ENCODE data around the gene PHF10.
"Not testable (repeated sequence)": the region's sequence is repeated elsewhere in the genome, so short reads cannot be mapped to it uniquely, and the experiment has no call there.

PHF10 gene

DNA sequence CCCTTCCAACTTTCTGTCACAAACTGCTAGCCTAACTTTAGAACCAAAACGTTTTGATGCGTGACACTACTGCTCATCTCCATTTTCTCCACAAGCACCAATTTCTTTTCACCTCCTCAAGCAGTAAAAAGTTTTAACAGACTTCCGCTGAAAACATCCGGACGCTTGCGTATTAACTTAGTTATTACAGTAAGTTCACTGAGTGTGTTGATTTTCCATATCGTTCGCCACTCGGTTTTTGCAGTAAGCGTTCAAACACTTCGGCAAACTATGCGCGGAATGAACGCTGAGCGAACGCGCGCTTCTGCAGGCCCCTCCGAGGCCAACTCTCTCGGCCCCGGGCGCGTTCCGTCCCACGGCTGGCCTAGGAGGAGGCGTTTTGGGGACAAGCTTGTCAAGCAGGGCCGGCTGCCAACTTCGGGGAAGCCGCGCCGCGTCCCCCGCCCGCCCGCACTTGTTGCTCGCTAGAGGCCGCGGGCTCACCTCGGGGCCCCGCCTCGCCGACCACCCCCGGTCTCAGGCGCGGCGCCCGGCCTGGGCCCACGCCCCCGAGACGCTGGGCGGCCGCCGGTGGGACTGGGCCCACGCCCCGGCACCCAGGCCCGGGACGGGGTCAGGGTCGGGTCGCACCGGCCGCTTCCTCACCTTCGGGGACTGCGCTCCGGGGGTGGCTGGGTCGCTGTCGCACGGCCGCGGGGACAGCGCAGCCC is 945 bp downstream of the PHF10 start:
- peak; percentile 35 for DNase-seq (ENCODE audit: low read depth)

DNA sequence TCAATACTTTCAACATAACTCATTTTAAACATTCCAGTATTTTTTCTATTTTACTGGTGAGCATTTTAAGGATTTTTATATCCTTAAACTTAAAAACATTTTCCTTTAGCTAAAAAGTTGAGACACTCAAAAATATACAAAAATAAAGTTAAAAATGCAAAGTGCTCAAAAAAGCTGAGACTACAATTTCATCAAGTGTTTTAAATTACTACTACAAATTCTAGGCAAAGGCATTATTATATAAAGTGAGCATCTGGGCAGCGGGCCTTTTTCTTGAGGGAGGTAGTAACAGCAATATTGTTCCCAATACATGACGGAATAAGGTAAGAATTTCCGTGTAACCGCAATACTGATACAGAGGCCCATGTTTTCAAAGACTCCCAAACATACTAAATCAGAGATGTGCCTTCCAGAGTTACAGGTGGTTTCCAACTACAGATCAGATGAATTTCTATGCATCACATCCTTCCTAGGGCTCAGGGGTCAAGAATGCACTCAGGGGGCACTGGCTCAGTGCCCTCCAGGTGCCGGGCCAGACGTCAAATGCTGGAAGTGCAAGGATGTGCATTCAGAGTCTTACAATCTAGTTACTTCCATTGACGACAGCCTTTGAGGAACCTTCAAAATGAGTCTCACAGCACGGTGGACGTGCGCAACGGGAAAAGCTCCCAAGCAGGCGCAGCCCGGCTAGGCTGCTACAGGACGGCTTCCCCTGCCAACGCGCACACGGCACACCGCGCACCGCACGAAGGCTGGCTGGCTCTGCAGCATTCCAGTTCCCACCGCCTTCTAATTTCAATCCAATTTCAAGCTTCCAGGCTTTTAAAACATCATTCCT is 1.7 kb downstream of the PHF10 start:
- no peak for DNase-seq (ENCODE audit: low read depth)

DNA sequence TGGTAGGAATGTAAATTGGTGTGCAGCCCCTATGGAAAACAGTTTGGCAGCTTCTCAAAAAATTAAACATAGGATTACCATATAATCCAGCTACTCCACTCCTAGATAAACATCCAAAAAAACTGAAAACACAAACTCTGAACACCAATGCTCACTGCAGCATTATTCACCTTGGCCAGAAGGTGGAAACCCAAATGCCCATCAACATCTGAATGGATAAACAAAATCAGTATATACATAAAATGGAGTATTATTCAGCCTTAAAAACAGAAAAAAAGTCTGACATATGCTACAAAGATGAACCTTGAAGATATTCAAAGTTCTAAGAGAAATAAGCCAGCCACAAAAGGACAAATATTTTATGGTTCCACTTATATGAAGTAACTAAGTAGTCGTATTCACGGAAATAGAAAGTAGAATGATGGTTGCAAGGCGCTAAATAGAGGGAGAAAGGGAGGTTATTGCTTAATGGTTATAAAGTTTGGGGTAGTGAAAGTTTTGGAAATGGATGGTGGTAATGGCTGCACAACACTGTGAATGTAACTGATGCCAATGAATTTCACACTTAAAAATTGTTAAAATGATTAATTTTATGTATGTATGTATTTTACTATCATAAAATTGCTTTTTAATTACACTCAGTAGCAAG is 4.0 kb downstream of the PHF10 start:
- DNase-seq (ENCODE audit: low read depth) = no peak

DNA sequence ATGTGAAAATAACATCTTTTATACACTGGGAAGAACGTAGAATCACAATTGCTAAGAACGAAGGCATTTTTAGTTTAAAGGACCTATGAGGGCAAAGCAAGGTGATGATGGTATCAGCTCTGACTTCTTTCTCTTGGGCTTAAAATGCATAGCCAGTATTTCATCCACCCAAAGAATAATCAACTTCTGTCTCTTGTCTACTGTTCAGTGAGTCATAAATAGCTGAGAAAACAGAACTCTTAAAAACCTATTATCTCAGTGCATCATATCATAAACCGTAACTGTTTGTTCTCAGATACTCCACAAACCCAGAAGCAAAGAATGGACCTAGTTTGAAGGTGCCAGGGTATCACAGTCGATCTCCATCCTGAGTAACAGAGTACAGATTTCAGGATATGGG is 5.2 kb downstream of the PHF10 start:
- no peak for DNase-seq (ENCODE audit: low read depth)

DNA sequence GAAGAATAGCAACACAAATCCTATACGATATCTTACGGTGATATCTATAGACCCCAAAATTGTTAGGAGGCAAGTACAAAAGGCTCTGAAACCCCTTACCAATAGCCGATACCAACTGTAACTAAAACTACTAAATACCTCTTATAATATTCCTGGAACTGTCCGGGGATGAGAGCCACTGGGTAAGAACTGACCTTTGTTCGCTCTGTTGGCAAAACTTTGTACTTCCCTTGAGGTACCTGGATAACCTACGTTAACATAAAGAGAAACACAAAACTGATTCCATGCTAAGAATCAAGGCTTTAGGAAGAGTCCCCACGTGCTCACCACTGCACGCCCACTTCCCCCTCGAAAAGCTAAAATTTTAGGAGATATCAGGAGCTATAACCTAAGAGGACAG is 9.7 kb downstream of the PHF10 start:
- DNase-seq (ENCODE audit: low read depth) = no peak

DNA sequence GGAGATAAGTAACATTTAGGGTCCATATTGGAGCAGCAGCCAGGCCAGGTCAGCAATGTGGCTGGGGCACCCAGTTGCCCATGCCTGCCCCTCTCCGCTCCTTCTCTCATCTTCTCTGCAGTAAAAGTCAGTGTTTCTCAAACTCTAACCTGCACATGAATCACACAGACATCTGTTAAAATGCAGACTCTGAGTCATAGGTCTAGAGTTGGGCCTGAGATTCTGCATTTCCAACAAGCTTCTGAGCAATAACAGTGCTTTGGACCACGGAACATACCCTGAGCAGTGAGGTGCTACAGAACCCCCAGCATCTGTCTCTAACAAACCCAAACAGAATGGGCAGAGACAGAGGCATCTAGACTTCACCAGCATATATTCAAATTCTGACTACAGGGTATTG is 10.1 kb downstream of the PHF10 start:
- DNase-seq (ENCODE audit: low read depth) = no peak

DNA sequence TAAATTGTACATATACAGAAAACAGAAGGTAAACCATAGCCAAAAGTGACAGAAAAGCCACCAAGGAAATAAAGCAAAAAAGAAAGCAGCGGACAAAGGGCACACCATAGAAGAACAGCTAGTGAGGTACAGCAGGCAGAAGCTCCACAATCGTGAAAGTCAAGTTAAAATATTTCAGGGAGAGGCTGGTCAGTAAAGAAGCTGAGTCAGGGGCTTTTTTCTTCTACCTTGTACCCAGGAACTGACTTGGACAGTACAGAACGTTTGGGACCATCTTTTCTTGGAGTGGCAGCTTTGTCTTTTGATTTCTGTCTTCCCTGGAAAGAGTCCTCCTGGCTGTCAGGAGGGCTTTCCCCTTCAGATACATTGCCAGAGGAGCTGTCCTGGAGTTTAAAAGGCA is 14.3 kb downstream of the PHF10 start:
- no peak for DNase-seq (ENCODE audit: low read depth)

DNA sequence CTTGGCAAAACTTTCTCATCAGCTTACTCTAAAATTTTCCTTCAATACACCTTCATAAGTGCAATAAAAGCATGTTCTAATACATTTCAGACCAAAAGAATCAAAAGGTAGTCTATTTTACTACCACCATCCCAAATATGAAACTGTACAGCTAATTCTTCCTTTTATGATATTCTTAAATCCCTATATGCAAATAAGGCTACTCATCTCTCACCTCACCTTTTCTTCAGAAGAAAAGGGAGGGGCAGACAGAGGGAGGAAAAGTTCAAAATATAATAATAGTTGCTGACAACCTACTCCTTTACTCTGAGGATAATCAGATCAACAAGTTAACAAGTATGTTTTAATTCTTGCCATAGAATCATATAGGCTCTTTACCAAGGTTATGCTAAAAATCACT is 15.0 kb downstream of the PHF10 start:
- no peak for DNase-seq (ENCODE audit: low read depth)

DNA sequence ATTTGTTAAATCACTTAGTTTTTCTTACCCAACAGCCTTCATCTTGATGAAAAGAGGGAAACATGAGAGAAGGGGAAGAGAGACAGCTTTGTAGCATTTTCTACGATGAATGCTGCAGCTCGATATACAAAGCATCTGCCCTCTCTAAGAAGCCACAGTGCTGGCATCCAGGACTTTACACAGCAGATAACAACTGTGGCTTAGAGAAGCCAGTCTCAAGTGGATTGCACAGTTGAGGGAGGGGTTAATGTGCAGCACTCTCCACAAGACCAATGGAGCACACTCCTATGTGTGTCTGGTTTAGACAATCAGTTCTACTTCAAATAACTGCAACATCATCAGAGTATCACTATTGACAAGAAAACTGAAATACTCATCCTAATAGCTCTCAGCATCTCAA is 16.5 kb downstream of the PHF10 start:
- DNase-seq (ENCODE audit: low read depth) = no peak

DNA sequence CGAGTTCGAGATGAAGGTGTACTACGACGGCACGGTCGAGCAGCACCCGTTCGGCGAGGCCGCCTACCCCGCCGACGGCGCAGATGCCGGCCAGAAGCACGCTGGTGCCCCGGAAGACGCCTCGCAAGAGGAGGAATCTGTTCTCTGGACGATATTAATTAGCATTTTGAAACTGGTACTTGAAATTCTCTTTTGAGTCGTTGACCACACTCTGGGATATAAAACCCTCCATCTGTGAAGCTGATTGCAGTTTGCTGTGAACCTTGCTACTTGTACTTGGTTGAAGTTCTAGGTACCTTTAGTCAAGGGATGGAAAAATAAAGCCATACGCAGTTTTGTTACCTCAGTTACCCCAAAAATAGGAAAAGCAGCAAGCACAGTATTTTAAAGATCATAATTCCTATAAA is 21.5 kb downstream of the PHF10 start:
- DNase-seq (ENCODE audit: low read depth) = no peak

DNA sequence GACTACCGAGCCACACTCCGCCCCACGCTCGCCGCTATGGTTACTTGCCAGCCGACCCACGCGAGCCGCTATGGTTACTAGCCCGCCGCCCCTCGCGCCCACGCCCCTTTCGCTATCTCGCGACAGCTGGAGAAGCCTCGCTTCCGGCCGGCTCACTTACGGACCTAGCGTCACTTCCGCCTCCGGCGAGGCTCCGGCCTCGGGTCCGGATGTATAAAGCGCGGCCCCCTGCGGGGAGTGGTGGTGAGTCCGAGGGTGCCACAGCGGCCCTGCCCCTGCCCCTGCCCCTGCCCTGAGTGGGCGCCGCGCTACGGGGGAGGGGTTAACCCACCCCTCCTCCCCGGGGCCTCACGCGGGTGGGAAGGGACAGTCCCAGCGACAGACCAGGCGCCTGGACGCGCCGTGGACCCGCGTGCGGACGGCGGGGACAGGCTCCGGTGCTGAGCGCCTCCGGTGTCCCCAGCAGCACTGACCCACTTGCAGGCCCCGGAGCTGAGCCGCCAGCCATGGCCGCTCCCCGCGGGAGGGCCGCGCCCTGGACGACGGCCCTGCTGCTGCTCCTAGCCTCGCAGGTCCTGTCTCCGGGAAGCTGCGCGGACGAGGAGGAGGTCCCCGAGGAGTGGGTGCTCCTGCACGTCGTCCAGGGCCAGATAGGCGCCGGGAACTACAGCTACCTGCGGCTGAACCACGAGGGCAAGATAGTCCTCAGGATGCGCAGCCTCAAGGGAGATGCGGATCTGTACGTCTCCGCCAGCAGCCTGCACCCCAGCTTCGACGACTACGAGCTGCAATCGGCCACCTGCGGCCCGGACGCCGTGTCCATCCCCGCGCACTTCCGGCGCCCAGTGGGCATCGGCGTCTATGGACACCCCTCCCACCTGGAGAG is 22.1 kb downstream of the PHF10 start, which contains the start of the genes C6orf120 and WDR27:
C6orf120 (plus strand) TSS at position 173 of the 886 bp plus-strand sequence; CDS start at position 507, 334 bp downstream.
WDR27 (minus strand) TSS at position 76 of the 886 bp plus-strand sequence. CDS start 13,024 bp downstream, outside the sequence.
- DNase-seq (ENCODE audit: low read depth) = peak; percentile 97

DNA sequence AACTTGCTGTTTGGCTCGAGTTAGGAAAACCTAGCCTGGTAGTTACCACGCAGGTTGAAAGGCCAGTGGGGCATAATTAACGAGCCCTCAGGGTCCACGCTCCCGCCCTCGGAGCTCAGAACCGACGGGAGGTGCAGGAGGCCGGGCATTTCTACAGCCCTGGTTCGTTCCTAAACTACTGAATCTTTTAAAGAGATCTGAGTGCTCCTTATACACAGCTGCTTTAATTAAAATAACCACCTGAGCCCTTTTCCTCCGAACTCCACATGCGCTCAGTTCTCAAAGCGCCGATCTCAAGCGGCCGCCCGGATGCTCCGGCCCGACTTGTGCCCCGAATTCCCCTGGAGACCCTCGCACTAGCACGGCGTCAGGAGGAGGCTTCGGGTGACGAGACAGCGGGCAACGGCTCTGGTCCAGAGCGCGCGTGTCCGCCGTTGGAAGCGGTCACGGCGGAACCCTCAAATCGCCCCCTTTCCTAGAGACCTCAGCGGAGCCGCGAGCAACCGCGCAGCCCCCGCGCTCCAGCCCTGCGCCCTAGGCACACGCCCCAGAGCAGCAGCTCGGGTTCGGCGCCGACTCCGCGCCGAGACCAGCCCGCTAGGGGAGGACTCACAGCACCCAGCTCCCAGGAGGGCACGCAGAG is 22.9 kb downstream of the PHF10 start:
- DNase-seq (ENCODE audit: low read depth) = no peak

DNA sequence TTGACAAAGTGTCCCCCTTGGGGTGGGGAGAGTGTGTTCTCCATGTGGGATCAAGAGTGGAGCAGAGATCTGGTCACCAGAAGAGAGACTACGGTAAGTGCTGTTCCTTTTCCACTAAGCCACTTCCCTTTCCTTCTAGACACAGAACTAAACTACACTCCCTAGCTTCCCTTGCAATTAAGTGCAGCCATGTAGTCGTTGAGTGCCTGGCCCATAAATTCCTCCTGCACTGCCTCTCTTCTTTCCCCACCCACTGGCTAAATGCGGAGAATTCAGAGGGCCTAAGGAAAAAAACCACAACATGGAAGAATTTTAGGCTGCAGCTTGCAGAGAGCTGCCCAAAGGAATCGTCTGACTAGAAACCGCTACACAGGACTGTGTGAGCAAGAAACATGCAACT is 24.0 kb downstream of the PHF10 start:
- DNase-seq (ENCODE audit: low read depth) = no peak

DNA sequence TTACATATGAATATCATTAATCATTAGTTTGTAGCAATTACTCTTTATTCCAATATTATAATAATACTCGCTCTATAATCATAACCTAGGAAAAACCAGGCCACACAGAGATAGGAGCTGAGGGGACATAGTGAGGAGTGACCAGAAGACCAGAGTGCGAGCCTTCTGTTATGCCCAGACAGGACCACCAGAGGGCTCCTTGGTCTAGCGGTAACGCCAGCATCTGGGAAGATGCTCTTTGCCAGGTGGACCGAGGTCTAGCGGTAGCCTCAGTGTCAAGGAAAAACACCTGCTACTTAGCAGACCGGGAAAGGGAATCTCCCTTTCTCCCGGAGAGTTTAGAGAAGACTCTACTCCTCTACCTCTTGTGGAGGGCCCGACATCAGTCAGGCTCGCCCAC is 27.2 kb downstream of the PHF10 start:
- DNase-seq (ENCODE audit: low read depth) = not testable (repeated sequence)

DNA sequence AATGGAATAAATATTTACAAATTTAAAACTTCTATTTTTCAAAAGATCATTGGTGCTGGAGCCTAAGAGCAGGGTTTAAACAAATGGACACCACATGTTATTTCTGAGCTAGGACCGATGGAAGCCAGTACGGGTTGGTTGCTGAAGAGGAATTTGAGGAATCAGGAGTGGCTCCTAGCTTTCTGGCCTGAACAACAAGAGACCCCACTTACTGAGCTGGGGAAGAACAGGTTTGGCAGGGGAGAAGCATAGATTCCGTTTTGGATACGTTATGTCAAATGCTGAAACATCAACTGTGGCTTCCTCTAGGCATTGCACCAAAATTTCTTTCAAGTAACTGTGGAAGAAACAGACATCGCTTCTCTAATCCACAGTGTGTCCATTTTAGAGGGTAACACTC is 29.2 kb downstream of the PHF10 start:
- no peak for DNase-seq (ENCODE audit: low read depth)

DNA sequence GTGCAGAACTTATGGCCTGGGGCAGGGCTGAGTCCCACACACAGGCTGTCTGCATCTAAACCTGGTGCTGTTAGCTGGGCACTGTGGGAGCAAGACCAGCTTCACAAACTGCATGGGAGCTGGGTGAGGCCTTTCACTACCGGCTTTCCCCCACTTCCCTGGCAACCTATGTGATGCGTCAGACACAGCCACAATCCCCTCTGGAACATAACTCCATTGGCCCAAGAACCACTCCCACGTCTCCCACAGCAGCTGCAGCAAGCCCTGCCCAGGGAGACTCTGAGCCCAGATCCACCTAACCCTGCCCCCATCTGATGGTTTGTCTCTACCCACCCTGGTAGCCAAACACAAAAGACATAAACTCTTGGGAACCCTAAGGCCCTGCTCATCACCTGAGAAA is 31.8 kb downstream of the PHF10 start:
- DNase-seq (ENCODE audit: low read depth) = no peak

DNA sequence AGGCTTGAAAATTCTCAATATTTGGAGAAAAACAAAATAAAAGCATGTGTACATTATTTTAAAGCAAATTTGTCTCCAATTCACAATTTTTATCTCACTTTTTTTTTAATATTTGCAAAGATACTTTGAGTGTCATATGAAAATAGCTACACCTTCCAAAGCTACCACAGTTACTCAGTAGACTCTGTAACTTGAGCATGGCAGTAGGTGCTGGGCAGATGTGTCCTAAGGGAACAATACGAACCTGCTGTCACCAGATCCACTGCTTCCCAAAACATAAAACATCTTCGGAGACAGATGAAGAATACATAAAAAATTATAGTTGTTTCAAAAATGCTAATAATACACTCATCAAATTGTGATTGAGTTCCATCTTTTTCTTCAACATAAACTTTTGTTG is 33.0 kb downstream of the PHF10 start:
- DNase-seq (ENCODE audit: low read depth) = no peak

DNA sequence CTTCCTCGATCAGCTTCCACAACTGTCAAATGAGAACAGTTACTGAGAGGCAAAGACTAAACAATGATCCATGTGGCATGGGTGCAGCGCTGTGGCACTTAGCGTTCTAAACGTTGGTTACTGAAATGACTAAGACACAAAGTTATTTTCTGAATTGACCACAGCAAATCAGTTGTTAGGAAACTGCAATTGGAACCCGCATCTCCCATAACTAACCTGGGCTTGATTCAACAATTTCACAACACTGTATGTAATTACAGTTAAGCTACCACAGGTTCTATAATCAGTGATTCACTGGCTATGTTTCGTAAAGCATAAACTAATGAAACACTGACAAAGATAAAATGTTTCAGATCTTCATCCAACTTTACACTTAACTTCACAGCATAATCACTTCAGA is 35.0 kb downstream of the PHF10 start:
- DNase-seq (ENCODE audit: low read depth) = no peak

DNA sequence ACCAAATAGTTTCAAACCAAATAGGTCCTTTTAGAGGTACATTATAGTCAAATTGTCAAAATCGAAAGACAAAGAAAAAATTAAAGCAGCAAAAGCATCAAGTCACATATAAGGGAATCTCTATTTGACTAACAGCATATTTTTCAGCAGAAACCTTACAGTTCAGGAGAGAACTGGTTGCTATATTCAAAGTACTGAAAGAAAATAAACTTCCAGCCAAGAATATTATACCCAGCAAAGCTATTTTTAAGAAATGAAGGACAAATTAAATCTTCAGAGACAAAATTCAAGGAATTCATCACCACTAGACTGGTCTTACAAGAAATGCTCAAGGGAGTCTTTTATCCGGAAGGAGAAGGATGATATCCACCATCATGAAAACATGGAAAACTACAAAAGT is 38.4 kb downstream of the PHF10 start:
- no peak for DNase-seq (ENCODE audit: low read depth)

DNA sequence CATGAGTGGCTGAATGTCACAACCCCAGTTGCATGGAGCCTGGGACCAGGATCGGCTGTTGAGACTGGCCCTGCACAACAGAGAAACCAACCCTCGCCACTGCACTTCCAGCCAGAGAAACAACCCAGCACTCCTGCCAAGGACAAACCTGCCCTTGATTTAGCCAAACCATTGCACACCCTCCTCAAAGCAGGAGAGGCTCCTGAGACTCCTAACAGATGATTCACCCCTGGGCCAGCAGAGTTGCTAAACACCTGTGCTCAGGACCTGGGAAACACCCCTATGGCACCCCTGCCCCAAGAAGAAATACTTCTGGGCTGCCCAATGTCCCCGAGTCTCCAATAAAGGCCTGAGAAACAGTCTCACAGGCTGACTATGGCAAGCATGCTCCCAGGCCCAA is 40.2 kb downstream of the PHF10 start:
- DNase-seq (ENCODE audit: low read depth) = no peak

DNA sequence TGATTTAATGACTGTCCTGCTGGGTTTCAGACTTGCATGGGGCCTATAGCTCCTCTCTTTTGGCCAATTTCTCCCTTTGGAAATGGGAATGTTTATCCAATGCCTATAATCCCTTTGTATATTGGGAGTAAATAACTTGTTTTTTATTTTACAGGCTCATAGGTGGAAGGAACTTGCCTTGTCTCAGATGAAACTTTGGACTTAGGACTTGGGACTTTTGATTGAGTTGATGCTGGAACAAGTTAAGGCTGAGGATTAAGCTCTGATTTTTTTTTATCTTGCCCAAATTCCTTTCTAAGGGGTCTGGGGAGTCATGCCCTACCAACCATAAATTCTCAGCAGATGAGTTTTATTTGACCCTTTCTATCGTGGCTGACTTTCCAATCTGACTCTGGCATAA is 46.0 kb downstream of the PHF10 start:
- no peak for DNase-seq (ENCODE audit: low read depth)
